H1 (cell line): ENCODE results near the gene MARCHF9. TPM values are rescaled to one million over a fixed set of nuclear protein-coding genes. Genes with fewer than 3 reads are reported as not detected.

Experiments
- ATF3 ChIP-seq: IDR thresholded peaks from 2 replicates; pipeline ENCODE4 v1.6.1; 2011; ENCODE audit warnings: low read depth, mild to moderate bottlenecking, low read length; ENCODE audit not compliant: insufficient read depth
- CBX5 ChIP-seq: fragments of 300-800, 300-1000 bp; sonication (generic); IDR thresholded peaks from 2 replicates; pipeline ENCODE4 v1.7.1; 2016; ENCODE audit warnings: antibody characterized with exemption, low read length, low read depth
- CHD7 ChIP-seq: fragments of 300-600 bp; sonication (generic); IDR thresholded peaks from 2 replicates; pipeline ENCODE4 v1.7.1; 2012; ENCODE audit warnings: low read length, moderate library complexity, mild to moderate bottlenecking, inconsistent platforms; ENCODE audit not compliant: insufficient replicate concordance
- CTBP2 ChIP-seq: IDR thresholded peaks from 2 replicates; pipeline ENCODE4 v1.7.0; 2011; ENCODE audit warnings: borderline replicate concordance, mild to moderate bottlenecking, moderate library complexity, mixed read lengths, low read length; ENCODE audit not compliant: insufficient read depth, insufficient read length
- E2F6 ChIP-seq: IDR thresholded peaks from 2 replicates; pipeline ENCODE4 v1.6.1; 2012; ENCODE audit warnings: inconsistent platforms
- EGR1 ChIP-seq: IDR thresholded peaks from 2 replicates; pipeline ENCODE4 v1.6.1; 2011; ENCODE audit warnings: low read depth, low read length, borderline replicate concordance
- HDAC6 ChIP-seq: IDR thresholded peaks from one replicate; pipeline ENCODE4 v1.7.1; 2012; ENCODE audit warnings: low read depth, mild to moderate bottlenecking, inconsistent platforms, low read length, moderate library complexity
- JUND ChIP-seq: IDR thresholded peaks from 2 replicates; pipeline ENCODE4 v1.6.1; 2011; ENCODE audit warnings: mild to moderate bottlenecking, improper control_type of control experiment, low read length
- KDM1A ChIP-seq: fragments of 200-600, 300-600 bp; sonication (generic); IDR thresholded peaks from 2 replicates; pipeline ENCODE4 v1.7.1; 2016; ENCODE audit warnings: mild to moderate bottlenecking, low read length, borderline replicate concordance
- SIRT6 ChIP-seq: IDR thresholded peaks from one replicate; pipeline ENCODE4 v1.7.1; 2012; ENCODE audit warnings: low read length, inconsistent platforms
- polyA plus RNA-seq, 7 experiments: library from polyadenylated mRNA; depleted of rRNA in 3 of 7; stranded (reverse) in 5 of 7; unstranded in 2 of 7; fragments of >200 nt in 5 of 7; fragments of 200-250 nt in 2 of 7; gene quantifications; 1 replicate in 5 of 7; 2 replicates in 1 of 7; 4 replicates in 1 of 7; pipeline versions ENCODE4 v1.2.1 to v1.2.3, GENCODE V29; 2011 to 2013; ENCODE audit warnings: missing spikeins in 2 of 7, mixed read lengths in 2 of 7
- total RNA-seq: library from RNA; stranded (reverse); fragmentation: NEBNext Ultra II Directional; extraction: Animal tissue kit (Norgen Biotek cat#: 25700); gene quantifications from 2 replicates; pipeline ENCODE4 v1.2.1, GENCODE V29; 2021

MARCHF9 gene
- total and polyA plus RNA-seq, 2 of the 8 experiments (the other 6 are each of a cell fraction or from before 2014, with no cell fraction given): 6.4 to 7.8 TPM

GRCh38 chr12:57752668-57753000 is 2.3 kb upstream of the MARCHF9 start (continued):
- TF ChIP-seq CHD7 (no peak), CBX5 (no peak), KDM1A (no peak), ATF3 (no peak), E2F6 (no peak), CTBP2 (no peak), JUND (no peak), HDAC6 (no peak), EGR1 (no peak), SIRT6 (no peak)
